Endometrium (tissue), 2 donors: ENCODE measurements around the gene SRPRB.

Experiments used
- FAIRE-seq: peaks from 2 replicates; lab custom pipeline; 2012; peaks lifted over from hg19 to GRCh38; lab: Jason Lieb, UNC
- donor health status: control.
- donor health status: control.

Gene SRPRB

GRCh38 chr3:133868758-133869475 lies 63.3 kb downstream of the SRPRB start:
- FAIRE-seq: no peak

GRCh38 chr3:133869586-133869985 lies 64.0 kb downstream of the SRPRB start:
- FAIRE-seq: no peak

DNA sequence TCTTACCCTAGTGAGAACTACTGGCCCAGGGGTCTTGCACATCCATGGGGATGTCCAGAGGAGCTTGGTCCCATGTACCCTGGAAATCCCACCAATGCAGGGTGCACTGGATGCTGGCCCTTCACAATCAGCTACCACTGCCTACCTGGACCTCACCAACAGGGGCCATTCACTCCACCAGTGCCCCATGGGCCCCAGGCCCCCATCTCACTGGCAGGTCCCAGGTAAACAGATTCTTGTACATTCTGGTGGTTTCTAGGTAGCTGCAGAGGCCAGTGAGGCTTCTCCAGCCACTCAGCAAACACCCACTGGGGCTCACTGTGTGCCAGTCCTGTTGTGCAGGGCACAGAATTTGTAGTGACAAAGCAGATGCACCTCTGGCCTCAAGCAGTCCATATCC lies 65.2 kb downstream of the SRPRB start:
- FAIRE-seq: no peak
